HG02623 (cell line): Measurements from ENCODE around the gene CDK15.

Source experiments
- ATAC-seq: cut with Tn5 transposase; IDR thresholded peaks from one replicate; pipeline ENCODE4 v1.9.1; 2021; ENCODE audit warnings: moderate library complexity; ENCODE audit not compliant: unreplicated experiment

The CDK15 gene

GRCh38 chr2:201931475-201931874 is 125.1 kb downstream of the CDK15 start:
- ATAC-seq: no peak

DNA sequence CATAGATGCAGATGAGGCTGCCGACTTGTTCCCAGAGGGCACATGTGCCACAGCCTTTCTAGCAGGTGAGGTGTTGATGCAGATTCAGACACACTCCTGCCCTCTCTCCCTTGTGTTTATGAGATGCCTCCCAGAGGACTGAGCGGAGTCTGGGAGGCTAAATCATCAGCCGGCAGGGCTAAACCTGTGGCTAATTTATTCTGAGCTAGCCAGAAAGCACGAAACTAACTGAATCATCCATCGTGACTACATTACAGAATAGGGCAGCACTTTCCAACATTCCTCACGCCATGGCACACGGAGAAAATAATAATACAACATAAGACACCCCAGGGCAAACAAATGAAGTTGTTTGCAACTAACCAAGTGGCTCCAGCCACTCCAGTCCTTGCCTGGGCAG is 125.6 kb downstream of the CDK15 start:
- no peak for ATAC-seq

DNA sequence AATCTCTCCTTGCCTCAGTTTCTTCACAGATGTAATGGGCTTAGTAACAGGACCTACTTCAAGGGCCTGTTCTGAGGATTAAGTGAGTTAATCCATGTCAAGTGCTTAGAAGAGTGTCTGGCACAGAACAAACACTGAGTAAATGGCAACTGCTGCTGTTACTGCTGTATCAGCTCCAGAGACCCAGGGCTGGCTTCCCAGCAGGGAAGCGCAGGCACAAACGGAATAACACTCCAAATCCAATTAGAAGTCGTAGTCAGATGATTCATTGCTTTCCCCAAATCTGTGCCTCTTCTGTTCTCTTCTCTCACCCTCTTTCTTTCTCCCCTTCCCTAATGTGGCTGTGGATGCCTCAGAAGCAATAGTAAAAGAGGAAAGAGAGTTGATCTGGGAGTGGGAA is 126.2 kb downstream of the CDK15 start:
- no peak for ATAC-seq

GRCh38 chr2:201933792-201934237 is 127.5 kb downstream of the CDK15 start:
- ATAC-seq: no peak

GRCh38 chr2:201936817-201937216 is 130.5 kb downstream of the CDK15 start:
- no peak for ATAC-seq

GRCh38 chr2:201937343-201937742 is 131.0 kb downstream of the CDK15 start:
- ATAC-seq: no peak

- ATAC-seq: no peak
Measured at GRCh38 chr2:201938156-201938775, 131.9 kb downstream of the CDK15 start.

- ATAC-seq: no peak
Measured at GRCh38 chr2:201938781-201939180, 132.4 kb downstream of the CDK15 start.

DNA sequence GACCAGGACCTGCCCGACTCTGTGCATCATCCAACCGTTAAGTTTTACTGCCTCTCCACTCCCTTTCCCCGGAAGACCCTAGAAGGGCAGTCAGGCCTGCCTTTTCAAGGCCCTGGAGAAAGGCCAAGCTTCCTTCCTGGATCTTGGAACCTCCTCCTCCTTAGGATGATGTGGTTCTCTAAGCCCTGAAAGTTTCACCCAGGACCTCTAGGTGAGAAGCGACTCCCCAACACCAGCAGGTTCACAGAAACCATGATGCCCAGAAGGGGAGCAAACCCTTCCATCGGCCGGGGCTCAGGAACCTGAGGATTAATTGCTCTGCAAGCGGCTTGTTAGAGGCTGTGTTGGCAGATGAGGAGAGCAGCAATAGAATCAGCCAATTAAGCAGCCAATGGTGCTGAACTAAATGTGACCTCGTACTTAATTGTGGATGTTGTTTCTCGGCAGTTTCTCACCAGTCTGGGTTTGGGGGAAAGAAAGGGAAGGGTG is 133.2 kb downstream of the CDK15 start:
- no peak for ATAC-seq

GRCh38 chr2:201942531-201942930 is 136.2 kb downstream of the CDK15 start:
- ATAC-seq: no peak
